Neural cell (in vitro differentiated cells): ENCODE measurements around the gene SELENON.

Source experiments
- EZH2 ChIP-seq: fragments of 200-600, 300-800 bp; shearing (Covaris generic), sonication (generic); IDR thresholded peaks from 2 replicates; pipeline ENCODE4 v1.6.1; 2014; ENCODE audit warnings: antibody characterized with exemption, low read length, borderline replicate concordance, mild to moderate bottlenecking; ENCODE audit not compliant: insufficient read depth, poor library complexity, severe bottlenecking
- TF ChIP-seq, protein P1 (sequence below): fragments of 450-650 bp; IDR thresholded peaks from 2 replicates; pipeline ENCODE4 v1.5.1; 2014; ENCODE audit warnings: antibody characterized with exemption, mild to moderate bottlenecking, moderate library complexity; ENCODE audit not compliant: poor library complexity, severe bottlenecking

DNA sequence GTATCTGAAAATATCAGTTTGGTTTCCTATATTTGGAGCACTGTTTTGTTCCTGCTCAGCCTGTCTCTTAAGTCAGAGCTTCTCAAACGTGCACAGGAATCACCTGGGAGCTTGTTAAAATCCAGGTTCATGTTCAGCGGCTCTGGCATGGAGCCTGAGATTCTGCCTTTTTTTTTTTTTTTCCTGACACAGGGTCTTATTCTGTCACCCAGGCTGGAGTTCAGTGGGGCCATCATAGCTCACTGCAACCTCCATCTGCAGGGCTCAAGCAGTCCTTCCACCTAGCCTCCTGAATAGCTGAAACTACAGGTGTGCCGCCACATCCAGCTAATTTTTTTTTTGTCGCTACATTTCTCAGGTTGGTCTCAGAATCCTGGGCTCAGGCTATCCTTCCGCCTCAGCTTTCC lies 12.2 kb upstream of the SELENON start:
- TF ChIP-seq, protein P1, sequence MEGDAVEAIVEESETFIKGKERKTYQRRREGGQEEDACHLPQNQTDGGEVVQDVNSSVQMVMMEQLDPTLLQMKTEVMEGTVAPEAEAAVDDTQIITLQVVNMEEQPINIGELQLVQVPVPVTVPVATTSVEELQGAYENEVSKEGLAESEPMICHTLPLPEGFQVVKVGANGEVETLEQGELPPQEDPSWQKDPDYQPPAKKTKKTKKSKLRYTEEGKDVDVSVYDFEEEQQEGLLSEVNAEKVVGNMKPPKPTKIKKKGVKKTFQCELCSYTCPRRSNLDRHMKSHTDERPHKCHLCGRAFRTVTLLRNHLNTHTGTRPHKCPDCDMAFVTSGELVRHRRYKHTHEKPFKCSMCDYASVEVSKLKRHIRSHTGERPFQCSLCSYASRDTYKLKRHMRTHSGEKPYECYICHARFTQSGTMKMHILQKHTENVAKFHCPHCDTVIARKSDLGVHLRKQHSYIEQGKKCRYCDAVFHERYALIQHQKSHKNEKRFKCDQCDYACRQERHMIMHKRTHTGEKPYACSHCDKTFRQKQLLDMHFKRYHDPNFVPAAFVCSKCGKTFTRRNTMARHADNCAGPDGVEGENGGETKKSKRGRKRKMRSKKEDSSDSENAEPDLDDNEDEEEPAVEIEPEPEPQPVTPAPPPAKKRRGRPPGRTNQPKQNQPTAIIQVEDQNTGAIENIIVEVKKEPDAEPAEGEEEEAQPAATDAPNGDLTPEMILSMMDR = no peak
- no peak for TF ChIP-seq EZH2
